Fibroblast of pulmonary artery (primary cell): ENCODE data around the gene ITPR3.

Experiments used
- DNase-seq: peaks from one replicate; pipeline ENCODE4 v3.0.0-alpha.2; 2010; ENCODE audit warnings: low read depth
- H3K4me3 ChIP-seq: replicated peaks from 2 replicates; pipeline ENCODE4 v1.5.1; 2011; ENCODE audit warnings: low read depth, mild to moderate bottlenecking, control low read depth, low read length, moderate library complexity
- TF ChIP-seq, protein P1 (sequence below): IDR thresholded peaks from 2 replicates; pipeline ENCODE4 v1.5.1; 2011; ENCODE audit warnings: mild to moderate bottlenecking, control low read depth, low read length, inconsistent platforms; ENCODE audit errors: missing control alignments

Gene ITPR3

GRCh38 chr6:33668328-33668727 lies 47.2 kb downstream of the ITPR3 start:
- no peak for DNase-seq
- TF ChIP-seq, protein P1, sequence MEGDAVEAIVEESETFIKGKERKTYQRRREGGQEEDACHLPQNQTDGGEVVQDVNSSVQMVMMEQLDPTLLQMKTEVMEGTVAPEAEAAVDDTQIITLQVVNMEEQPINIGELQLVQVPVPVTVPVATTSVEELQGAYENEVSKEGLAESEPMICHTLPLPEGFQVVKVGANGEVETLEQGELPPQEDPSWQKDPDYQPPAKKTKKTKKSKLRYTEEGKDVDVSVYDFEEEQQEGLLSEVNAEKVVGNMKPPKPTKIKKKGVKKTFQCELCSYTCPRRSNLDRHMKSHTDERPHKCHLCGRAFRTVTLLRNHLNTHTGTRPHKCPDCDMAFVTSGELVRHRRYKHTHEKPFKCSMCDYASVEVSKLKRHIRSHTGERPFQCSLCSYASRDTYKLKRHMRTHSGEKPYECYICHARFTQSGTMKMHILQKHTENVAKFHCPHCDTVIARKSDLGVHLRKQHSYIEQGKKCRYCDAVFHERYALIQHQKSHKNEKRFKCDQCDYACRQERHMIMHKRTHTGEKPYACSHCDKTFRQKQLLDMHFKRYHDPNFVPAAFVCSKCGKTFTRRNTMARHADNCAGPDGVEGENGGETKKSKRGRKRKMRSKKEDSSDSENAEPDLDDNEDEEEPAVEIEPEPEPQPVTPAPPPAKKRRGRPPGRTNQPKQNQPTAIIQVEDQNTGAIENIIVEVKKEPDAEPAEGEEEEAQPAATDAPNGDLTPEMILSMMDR = no peak
- H3K4me3 ChIP-seq = no peak overlapping the region

DNA sequence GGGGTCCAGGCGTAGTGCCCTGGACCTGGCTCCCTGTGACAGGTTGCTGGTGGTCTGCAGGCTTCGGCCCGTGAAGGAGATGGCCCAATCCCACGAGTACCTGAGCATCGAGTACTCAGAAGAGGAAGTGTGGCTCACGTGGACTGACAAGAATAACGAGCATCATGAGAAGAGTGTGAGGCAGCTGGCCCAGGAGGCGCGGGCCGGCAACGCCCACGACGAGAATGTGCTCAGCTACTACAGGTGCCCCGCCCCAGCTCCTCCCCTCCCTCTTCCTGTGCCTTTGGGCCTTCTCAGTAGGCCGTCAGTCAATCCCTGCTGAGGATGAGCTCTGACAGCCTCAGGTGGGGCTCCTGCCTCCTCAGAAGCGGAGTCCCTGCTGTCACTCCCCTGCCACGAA lies 47.8 kb downstream of the ITPR3 start:
- H3K4me3 ChIP-seq = no peak overlapping the region
- DNase-seq = no peak
- TF ChIP-seq, protein P1 = no peak

DNA sequence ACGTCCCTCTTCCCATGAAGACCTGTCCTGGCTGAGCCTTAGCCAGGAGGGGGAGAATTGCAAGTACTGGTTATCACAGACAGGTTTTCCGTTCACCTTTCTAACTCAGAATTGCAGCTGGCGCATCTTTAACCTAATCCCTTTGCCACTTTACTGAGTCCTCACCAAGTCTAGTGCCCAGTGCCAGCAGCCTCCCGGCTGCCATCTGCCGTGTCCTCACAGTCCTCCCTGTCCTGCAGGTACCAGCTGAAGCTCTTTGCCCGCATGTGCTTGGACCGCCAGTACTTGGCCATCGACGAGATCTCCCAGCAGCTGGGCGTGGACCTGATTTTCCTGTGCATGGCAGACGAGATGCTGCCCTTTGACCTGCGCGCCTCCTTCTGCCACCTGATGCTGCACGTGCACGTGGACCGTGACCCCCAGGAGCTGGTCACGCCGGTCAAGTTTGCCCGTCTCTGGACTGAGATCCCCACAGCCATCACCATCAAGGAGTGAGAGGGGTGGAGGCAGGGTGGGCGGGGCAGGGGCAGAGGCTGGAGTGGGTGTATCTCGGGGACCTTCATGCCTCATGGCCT lies 49.1 kb downstream of the ITPR3 start:
- H3K4me3 ChIP-seq = no peak overlapping the region
- TF ChIP-seq, protein P1 = no peak
- DNase-seq = no peak

DNA sequence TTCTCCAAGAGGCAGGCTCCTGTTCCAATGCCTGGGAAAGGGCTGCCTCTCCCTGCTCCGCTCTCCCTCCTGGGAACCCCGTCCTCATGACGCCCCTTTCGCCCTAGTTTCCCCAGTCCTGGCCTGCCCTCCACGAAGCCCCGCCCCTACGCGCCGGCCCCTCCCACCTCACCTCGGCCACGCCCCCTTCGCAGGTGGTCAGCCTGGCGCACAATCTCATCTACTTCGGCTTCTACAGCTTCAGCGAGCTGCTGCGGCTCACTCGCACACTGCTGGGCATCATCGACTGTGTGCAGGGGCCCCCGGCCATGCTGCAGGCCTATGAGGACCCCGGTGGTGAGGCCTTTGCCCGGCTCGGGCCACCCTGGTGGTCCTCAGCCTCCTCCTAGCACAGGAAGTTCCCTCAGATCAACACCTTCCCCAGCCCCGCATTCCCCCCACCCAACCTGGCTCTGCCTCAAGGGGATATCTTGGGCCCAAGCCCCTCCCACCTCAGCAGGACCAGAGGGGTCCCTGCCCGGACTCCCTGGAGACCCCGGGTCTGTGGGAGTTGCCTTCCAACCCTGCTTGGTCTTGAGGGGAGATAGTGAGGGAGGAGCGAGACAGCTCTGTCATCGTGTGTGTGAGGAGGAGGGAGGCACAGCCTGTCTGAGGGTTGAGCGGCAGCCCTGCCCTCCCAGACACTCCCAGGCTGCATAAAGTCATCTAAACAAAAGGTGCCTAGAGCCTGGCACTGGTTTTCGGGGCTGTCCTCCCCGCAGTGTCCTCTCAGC lies 50.0 kb downstream of the ITPR3 start:
- H3K4me3 ChIP-seq = no peak overlapping the region
- TF ChIP-seq, protein P1 = no peak
- no peak for DNase-seq

GRCh38 chr6:33671744-33672072 lies 50.6 kb downstream of the ITPR3 start:
- DNase-seq = no peak
- no peak overlapping the region for H3K4me3 ChIP-seq
- TF ChIP-seq, protein P1 = no peak

DNA sequence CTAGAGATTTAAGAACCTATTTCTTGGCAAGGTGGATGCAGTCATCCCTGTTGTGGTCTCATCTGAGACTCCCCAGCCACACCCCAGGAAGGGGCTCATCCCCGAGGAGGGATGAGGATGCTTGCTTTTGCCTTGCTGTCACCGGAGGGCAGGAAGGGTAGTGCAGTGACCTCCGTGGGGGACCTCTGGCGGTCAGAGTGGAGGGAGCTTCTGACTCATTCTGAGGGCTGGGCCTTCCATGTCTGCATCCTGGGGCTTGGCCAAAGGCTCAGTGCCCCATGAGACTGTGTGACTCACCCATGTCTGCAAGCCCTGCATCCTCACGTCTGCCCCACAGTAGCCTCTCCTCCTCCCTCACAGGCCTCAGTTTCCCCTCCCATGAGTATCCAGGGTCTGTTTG lies 51.7 kb downstream of the ITPR3 start:
- no peak overlapping the region for H3K4me3 ChIP-seq
- TF ChIP-seq, protein P1 = peak; percentile 73
- DNase-seq = peak; percentile 96

- TF ChIP-seq, protein P1 = no peak
- no peak overlapping the region for H3K4me3 ChIP-seq
- DNase-seq = no peak
These were observed 52.7 kb downstream of the ITPR3 start for GRCh38 chr6:33673851-33674250.
